Measurements from ENCODE around the gene DCST1. TPM values are rescaled to one million over a fixed set of nuclear protein-coding genes. Genes with fewer than 3 reads are reported as not detected.
A peak's percentile ranks its signal among the peaks of the same experiment; 100 is the strongest.

Gene DCST1
- total and polyA plus RNA-seq, 2 of the 13 experiments (the other 11 are each of a cell fraction or from before 2014, with no cell fraction given) = 0.04 TPM; not detected in 1

DNA sequence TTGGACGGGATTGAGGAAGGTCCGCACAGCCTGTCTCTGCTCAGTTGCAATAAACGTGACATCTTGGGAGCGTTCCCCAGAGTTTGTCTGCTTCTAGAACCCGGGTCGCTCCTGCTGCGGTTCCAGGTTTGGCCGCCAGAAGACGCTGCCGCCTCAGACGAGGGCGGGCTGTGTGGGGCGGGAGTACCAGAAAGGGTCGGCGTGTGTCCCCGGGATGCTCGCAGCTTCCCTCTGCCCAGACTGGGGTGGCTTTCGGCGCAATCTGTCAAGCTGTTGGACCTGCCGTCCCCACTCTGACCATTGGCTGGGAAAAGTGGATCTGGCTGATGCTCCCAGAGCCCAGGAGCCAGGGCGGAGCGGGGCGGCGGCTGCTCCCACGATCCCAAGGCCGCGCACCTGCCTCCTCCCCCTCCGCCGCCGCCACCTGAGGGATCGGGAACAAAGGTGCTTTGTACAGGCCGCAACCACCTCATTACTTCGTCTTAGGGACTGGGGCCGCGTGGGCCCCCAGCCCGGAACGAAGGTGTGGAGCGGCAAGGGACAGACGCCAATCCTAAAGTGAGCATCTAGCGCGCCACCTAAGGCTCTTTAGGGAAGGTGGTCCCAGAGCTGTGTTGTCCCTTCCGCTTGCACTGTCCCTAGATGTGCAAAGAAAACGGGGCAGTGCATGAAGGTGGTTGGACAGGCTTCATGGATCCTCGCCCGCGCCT, 29.2 kb downstream of the DCST1 start (continued):
- TF ChIP-seq, protein P1, sequence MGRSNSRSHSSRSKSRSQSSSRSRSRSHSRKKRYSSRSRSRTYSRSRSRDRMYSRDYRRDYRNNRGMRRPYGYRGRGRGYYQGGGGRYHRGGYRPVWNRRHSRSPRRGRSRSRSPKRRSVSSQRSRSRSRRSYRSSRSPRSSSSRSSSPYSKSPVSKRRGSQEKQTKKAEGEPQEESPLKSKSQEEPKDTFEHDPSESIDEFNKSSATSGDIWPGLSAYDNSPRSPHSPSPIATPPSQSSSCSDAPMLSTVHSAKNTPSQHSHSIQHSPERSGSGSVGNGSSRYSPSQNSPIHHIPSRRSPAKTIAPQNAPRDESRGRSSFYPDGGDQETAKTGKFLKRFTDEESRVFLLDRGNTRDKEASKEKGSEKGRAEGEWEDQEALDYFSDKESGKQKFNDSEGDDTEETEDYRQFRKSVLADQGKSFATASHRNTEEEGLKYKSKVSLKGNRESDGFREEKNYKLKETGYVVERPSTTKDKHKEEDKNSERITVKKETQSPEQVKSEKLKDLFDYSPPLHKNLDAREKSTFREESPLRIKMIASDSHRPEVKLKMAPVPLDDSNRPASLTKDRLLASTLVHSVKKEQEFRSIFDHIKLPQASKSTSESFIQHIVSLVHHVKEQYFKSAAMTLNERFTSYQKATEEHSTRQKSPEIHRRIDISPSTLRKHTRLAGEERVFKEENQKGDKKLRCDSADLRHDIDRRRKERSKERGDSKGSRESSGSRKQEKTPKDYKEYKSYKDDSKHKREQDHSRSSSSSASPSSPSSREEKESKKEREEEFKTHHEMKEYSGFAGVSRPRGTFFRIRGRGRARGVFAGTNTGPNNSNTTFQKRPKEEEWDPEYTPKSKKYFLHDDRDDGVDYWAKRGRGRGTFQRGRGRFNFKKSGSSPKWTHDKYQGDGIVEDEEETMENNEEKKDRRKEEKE (IDR thresholded peaks at IDR 0.05) = no peak
- TF ChIP-seq DNMT1 (CRISPR knock-in tag; IDR thresholded peaks at IDR 0.05) (no peak), MTF1 (CRISPR knock-in tag; IDR thresholded peaks at IDR 0.05) (no peak), ZNF263 (CRISPR knock-in tag; IDR thresholded peaks at IDR 0.05) (0 out of 2 replicates have a peak, but pooled peaks have one; percentile 35), ZNF724P (CRISPR knock-in tag; IDR thresholded peaks at IDR 0.05; ENCODE audit: borderline replicate concordance) (peak; percentile 65; the same call in 1 of the 2 replicates), GZF1 (CRISPR knock-in tag; IDR thresholded peaks at IDR 0.05) (no peak), ZNF776 (CRISPR knock-in tag; IDR thresholded peaks at IDR 0.05) (no peak), ESRRA (CRISPR knock-in tag; IDR thresholded peaks at IDR 0.05; ENCODE audit: low read depth) (no peak), ZNF768 (CRISPR knock-in tag; IDR thresholded peaks at IDR 0.05) (peak; percentile 49; the same call in 1 of the 2 replicates), KLF16 (CRISPR knock-in tag; IDR thresholded peaks at IDR 0.05) (no peak), ERF (CRISPR knock-in tag; IDR thresholded peaks at IDR 0.05) (no peak), PCBP1 (IDR thresholded peaks at IDR 0.05; ENCODE audit: borderline replicate concordance, low read depth, low read length) (no peak), YEATS2 (CRISPR knock-in tag; IDR thresholded peaks at IDR 0.05; ENCODE audit: borderline replicate concordance) (no peak)
- TF ChIP-seq, protein P2, sequence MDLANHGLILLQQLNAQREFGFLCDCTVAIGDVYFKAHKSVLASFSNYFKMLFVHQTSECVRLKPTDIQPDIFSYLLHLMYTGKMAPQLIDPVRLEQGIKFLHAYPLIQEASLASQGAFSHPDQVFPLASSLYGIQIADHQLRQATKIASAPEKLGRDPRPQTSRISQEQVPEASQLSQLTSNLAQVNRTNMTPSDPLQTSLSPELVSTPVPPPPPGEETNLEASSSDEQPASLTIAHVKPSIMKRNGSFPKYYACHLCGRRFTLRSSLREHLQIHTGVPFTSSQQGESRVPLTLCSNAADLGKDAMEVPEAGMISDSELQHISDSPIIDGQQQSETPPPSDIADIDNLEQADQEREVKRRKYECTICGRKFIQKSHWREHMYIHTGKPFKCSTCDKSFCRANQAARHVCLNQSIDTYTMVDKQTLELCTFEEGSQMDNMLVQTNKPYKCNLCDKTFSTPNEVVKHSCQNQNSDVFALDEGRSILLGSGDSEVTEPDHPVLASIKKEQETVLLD (CRISPR knock-in tag; IDR thresholded peaks at IDR 0.05; ENCODE audit: low read depth) = no peak
- TF ChIP-seq, protein P3, sequence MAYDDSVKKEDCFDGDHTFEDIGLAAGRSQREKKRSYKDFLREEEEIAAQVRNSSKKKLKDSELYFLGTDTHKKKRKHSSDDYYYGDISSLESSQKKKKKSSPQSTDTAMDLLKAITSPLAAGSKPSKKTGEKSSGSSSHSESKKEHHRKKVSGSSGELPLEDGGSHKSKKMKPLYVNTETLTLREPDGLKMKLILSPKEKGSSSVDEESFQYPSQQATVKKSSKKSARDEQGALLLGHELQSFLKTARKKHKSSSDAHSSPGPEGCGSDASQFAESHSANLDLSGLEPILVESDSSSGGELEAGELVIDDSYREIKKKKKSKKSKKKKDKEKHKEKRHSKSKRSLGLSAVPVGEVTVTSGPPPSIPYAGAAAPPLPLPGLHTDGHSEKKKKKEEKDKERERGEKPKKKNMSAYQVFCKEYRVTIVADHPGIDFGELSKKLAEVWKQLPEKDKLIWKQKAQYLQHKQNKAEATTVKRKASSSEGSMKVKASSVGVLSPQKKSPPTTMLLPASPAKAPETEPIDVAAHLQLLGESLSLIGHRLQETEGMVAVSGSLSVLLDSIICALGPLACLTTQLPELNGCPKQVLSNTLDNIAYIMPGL (CRISPR knock-in tag; IDR thresholded peaks at IDR 0.05; ENCODE audit: borderline replicate concordance in 1 of 2, low read depth in 1 of 2) = peak; percentile 33 to 46; a peak in 2 of 4 replicates
- TF ChIP-seq, protein P4, sequence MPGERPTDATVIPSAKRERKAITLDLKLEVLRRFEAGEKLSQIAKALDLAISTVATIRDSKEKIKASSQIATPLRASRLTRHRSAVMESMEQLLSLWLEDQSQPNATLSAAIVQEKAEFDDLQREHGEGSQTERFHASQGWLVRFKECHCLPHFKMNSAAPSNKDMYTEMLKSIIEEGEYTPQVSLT (CRISPR knock-in tag; IDR thresholded peaks at IDR 0.05; ENCODE audit: borderline replicate concordance, low read depth) = no peak
- TF ChIP-seq, protein P5, sequence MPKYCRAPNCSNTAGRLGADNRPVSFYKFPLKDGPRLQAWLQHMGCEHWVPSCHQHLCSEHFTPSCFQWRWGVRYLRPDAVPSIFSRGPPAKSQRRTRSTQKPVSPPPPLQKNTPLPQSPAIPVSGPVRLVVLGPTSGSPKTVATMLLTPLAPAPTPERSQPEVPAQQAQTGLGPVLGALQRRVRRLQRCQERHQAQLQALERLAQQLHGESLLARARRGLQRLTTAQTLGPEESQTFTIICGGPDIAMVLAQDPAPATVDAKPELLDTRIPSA (CRISPR knock-in tag; IDR thresholded peaks at IDR 0.05; ENCODE audit: borderline replicate concordance) = no peak; the same call in 1 of the 2 replicates
- TF ChIP-seq, protein P6, sequence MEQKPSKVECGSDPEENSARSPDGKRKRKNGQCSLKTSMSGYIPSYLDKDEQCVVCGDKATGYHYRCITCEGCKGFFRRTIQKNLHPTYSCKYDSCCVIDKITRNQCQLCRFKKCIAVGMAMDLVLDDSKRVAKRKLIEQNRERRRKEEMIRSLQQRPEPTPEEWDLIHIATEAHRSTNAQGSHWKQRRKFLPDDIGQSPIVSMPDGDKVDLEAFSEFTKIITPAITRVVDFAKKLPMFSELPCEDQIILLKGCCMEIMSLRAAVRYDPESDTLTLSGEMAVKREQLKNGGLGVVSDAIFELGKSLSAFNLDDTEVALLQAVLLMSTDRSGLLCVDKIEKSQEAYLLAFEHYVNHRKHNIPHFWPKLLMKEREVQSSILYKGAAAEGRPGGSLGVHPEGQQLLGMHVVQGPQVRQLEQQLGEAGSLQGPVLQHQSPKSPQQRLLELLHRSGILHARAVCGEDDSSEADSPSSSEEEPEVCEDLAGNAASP (CRISPR knock-in tag; IDR thresholded peaks at IDR 0.05; ENCODE audit: borderline replicate concordance) = no peak
